Measurements from ENCODE around the gene GNG8.

Gene GNG8

GRCh38 chr19:46620716-46621115 lies 15.3 kb downstream of the GNG8 start:
- no peak for DNase-seq (ENCODE audit: low read depth in 2 of 2, low spot score in 1 of 2)

- DNase-seq (ENCODE audit: low read depth in 2 of 2, low spot score in 1 of 2) = no peak
These were observed 15.7 kb downstream of the GNG8 start for GRCh38 chr19:46620267-46620666.

GRCh38 chr19:46618670-46619231 lies 17.3 kb downstream of the GNG8 start:
- no peak for DNase-seq (ENCODE audit: low read depth in 2 of 2, low spot score in 1 of 2)

- no peak for DNase-seq (ENCODE audit: low read depth in 2 of 2, low spot score in 1 of 2)
These were observed 18.4 kb downstream of the GNG8 start for GRCh38 chr19:46617601-46618000.

GRCh38 chr19:46616631-46617322 lies 19.2 kb downstream of the GNG8 start:
- no peak for DNase-seq (ENCODE audit: low read depth in 2 of 2, low spot score in 1 of 2)

GRCh38 chr19:46615966-46616365 lies 20.0 kb downstream of the GNG8 start:
- no peak for DNase-seq (ENCODE audit: low read depth in 2 of 2, low spot score in 1 of 2)

GRCh38 chr19:46614114-46614722 lies 21.8 kb downstream of the GNG8 start:
- DNase-seq (ENCODE audit: low read depth in 2 of 2, low spot score in 1 of 2) = peak; percentile 57 to 76

GRCh38 chr19:46613525-46613924 lies 22.5 kb downstream of the GNG8 start:
- no peak for DNase-seq (ENCODE audit: low read depth in 2 of 2, low spot score in 1 of 2)

GRCh38 chr19:46611776-46612175 lies 24.2 kb downstream of the GNG8 start:
- DNase-seq (ENCODE audit: low read depth in 2 of 2, low spot score in 1 of 2) = no peak

GRCh38 chr19:46610851-46611770 lies 24.9 kb downstream of the GNG8 start:
- DNase-seq (ENCODE audit: low read depth in 2 of 2, low spot score in 1 of 2) = no peak

GRCh38 chr19:46610413-46610775 lies 25.6 kb downstream of the GNG8 start:
- DNase-seq (ENCODE audit: low read depth in 2 of 2, low spot score in 1 of 2) = no peak

GRCh38 chr19:46609511-46610412 lies 26.2 kb downstream of the GNG8 start:
- no peak for DNase-seq (ENCODE audit: low read depth in 2 of 2, low spot score in 1 of 2)

- DNase-seq (ENCODE audit: low read depth in 2 of 2, low spot score in 1 of 2) = no peak
These were observed 27.2 kb downstream of the GNG8 start for GRCh38 chr19:46608581-46609345.

GRCh38 chr19:46608178-46608577 lies 27.8 kb downstream of the GNG8 start:
- no peak for DNase-seq (ENCODE audit: low read depth in 2 of 2, low spot score in 1 of 2)

- DNase-seq (ENCODE audit: low read depth in 2 of 2, low spot score in 1 of 2) = no peak
These were observed 28.6 kb downstream of the GNG8 start for GRCh38 chr19:46607448-46607841.

GRCh38 chr19:46606681-46607447 lies 29.1 kb downstream of the GNG8 start:
- no peak for DNase-seq (ENCODE audit: low read depth in 2 of 2, low spot score in 1 of 2)

- no peak for DNase-seq (ENCODE audit: low read depth in 2 of 2, low spot score in 1 of 2)
These were observed 30.0 kb downstream of the GNG8 start for GRCh38 chr19:46606019-46606418.

- no peak for DNase-seq (ENCODE audit: low read depth in 2 of 2, low spot score in 1 of 2)
These were observed 30.6 kb downstream of the GNG8 start for GRCh38 chr19:46605356-46605821.

GRCh38 chr19:46604781-46605355 lies 31.1 kb downstream of the GNG8 start:
- DNase-seq (ENCODE audit: low read depth in 2 of 2, low spot score in 1 of 2) = no peak

Measured in stimulated activated CD8-positive, alpha-beta memory T cell treated with anti-CD3 and anti-CD28 coated beads, Interleukin-4, amount 100 ng/mL, for 4 hours (primary cell).